Hepatic stellate cell (primary cell): ENCODE results near the gene ZNRF2.

Experiments
- DNase-seq: peaks from one replicate; pipeline ENCODE4 v3.0.0; 2011; ENCODE audit warnings: low spot score

ZNRF2 gene

GRCh38 chr7:30322271-30323005, 38.0 kb downstream of the ZNRF2 start:
- DNase-seq: no peak

GRCh38 chr7:30323006-30323355, 38.6 kb downstream of the ZNRF2 start:
- no peak for DNase-seq

GRCh38 chr7:30327813-30328212, 43.4 kb downstream of the ZNRF2 start:
- no peak for DNase-seq

- DNase-seq: no peak
Observed at GRCh38 chr7:30328381-30328780, 44.0 kb downstream of the ZNRF2 start.

- DNase-seq: no peak
Observed at GRCh38 chr7:30329716-30330115, 45.3 kb downstream of the ZNRF2 start.

GRCh38 chr7:30330134-30331111, 46.0 kb downstream of the ZNRF2 start:
- no peak for DNase-seq

- DNase-seq: no peak
Observed at GRCh38 chr7:30331338-30331737, 46.9 kb downstream of the ZNRF2 start.

GRCh38 chr7:30332549-30332948, 48.2 kb downstream of the ZNRF2 start:
- DNase-seq: no peak

GRCh38 chr7:30335763-30336487, 51.5 kb downstream of the ZNRF2 start:
- no peak for DNase-seq

GRCh38 chr7:30344513-30344912, 60.1 kb downstream of the ZNRF2 start:
- DNase-seq: no peak

- DNase-seq: no peak
Observed at GRCh38 chr7:30347226-30348082, 63.1 kb downstream of the ZNRF2 start.

- DNase-seq: peak; percentile 40
Observed at GRCh38 chr7:30348083-30348560, 63.7 kb downstream of the ZNRF2 start.

- DNase-seq: no peak
Observed at GRCh38 chr7:30349170-30349569, 64.8 kb downstream of the ZNRF2 start.

GRCh38 chr7:30349816-30350215, 65.4 kb downstream of the ZNRF2 start:
- DNase-seq: no peak

GRCh38 chr7:30351286-30351685, 66.9 kb downstream of the ZNRF2 start:
- no peak for DNase-seq

- no peak for DNase-seq
Observed at GRCh38 chr7:30351724-30352123, 67.3 kb downstream of the ZNRF2 start.

- no peak for DNase-seq
Observed at GRCh38 chr7:30352169-30352568, 67.8 kb downstream of the ZNRF2 start.

- no peak for DNase-seq
Observed at GRCh38 chr7:30353532-30353931, 69.1 kb downstream of the ZNRF2 start.

GRCh38 chr7:30353932-30354607, 69.7 kb downstream of the ZNRF2 start:
- DNase-seq: no peak

- no peak for DNase-seq
Observed at GRCh38 chr7:30354791-30355190, 70.4 kb downstream of the ZNRF2 start.

GRCh38 chr7:30359957-30360356, 75.6 kb downstream of the ZNRF2 start:
- DNase-seq: no peak
